Measurements from ENCODE around the gene ATF6. TPM values are rescaled to one million over a fixed set of nuclear protein-coding genes. Genes with fewer than 3 reads are reported as not detected.
A peak's percentile ranks its signal among the peaks of the same experiment; 100 is the strongest.

The ATF6 gene
- total and polyA plus RNA-seq, 8 donors, result 2.2 to 29.5 (median 16.9) TPM

DNA sequence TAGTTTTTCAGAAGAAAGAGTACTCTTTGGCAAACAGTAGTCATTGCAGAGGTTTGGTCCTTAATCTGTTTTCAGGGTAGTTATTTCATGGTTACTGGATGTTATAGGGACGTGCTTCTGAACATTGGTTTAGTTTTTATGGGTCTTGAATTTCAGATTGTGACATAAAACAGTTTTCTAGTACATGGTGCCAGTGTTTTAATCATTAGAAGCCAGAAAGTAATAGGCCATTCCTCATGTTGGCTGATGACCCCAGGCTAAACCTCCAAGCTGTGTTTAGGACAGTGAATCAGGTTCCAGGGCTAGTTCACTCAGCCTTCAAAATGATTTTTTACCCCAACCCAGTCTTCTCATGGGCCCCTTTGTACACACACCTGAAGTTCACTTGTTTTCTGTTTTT lies 184.3 kb downstream of the ATF6 start:
- no peak overlapping the region for H3K4me3 ChIP-seq
- no peak for ATAC-seq
- intact Hi-C loops (cut with DNase I), result no loop called here
- H3K27ac ChIP-seq, result no peak overlapping the region
- no peaks in the 10 kb centered on the region for H3K36me3 ChIP-seq
- no peaks in the 10 kb centered on the region for H3K27me3 ChIP-seq
- no peak for DNase-seq
- WGBS, 2 donors, result 89 to 92% methylated on average over 1 of the region's 1 CpG
- FAIRE-seq, result no peak
- no peaks in the 10 kb centered on the region for H3K4me1 ChIP-seq
- TF ChIP-seq CTCF (IDR thresholded peaks at IDR 0.05), result no peak
- no peaks in the 10 kb centered on the region for H3K9me3 ChIP-seq

DNA sequence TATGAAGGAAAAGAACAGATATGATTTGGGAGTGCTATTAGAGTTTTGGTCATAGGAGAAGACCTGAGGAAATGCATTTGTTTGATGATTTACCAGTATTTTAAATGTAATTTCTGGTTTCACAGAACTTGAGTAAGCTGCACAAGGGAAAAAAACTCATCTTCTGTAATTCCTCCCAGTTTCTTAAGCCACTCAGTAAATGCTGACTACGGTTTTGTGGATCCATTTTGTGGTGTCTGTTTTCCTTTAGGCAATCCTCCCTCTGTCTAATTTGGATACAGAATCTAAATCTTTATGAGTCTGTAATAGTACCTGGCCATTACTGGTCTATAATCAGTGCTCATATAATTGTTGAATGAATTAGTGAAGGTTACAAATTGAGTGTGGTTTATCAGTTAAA lies 185.5 kb downstream of the ATF6 start:
- no peaks in the 10 kb centered on the region for H3K4me1 ChIP-seq
- WGBS, 2 donors, result 92 to 100% methylated on average over 1 of the region's 1 CpG
- H3K36me3 ChIP-seq, result no peaks in the 10 kb centered on the region
- intact Hi-C loops (cut with DNase I), result no loop called here
- H3K4me3 ChIP-seq, result no peak overlapping the region
- ATAC-seq (no peak), DNase-seq (no peak), FAIRE-seq (no peak)
- H3K27me3 ChIP-seq, result no peaks in the 10 kb centered on the region
- TF ChIP-seq CTCF (IDR thresholded peaks at IDR 0.05), result no peak
- no peaks in the 10 kb centered on the region for H3K9me3 ChIP-seq
- no peak overlapping the region for H3K27ac ChIP-seq

- ATAC-seq (peak in 1 of 4 donors; percentile 30), DNase-seq (no peak), FAIRE-seq (no peak)
- Histone ChIP-seq H3K4me1 (no peaks in the 10 kb centered on the region), H3K4me3 (no peak overlapping the region), H3K27me3 (no peaks in the 10 kb centered on the region), H3K27ac (no peak overlapping the region), H3K9me3 (no peaks in the 10 kb centered on the region), H3K36me3 (no peaks in the 10 kb centered on the region)
- no peak for TF ChIP-seq CTCF (IDR thresholded peaks at IDR 0.05)
- intact Hi-C loops (cut with DNase I), result no loop called here
- 94 to 99% methylated on average over 3 of the region's 3 CpGs for WGBS, 2 donors
These were observed 186.6 kb downstream of the ATF6 start for GRCh38 chr1:161952607-161953172.

DNA sequence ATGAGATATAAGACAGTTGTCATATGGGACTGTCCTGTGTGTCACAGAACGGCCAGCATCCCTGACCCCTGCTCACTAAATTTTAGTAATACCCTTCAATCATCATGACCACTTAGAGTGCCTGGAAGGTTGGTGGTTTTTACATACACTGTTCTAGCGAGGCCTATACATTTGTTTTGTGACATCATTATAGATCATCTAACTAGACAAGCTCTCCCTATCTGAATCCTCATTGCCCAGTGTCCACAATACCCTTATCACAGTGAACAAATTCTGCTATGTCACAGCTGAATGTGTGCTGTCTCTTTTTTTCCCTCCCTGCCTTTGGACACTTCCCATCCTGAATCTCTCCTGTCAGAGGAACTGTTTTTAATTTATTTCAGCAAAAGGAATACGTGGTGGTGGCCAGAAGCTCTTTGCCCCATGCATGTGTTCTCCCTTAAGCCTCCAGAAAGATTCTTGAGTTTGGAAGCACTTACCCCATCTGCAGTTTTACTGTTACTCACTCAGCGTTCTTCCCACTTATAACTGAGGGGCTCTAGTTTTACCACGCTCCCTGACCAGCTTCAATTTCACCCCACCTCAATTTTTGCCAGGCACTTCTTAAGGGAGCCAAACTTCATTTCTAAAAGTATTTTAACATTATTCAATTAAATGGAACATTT lies 187.3 kb downstream of the ATF6 start:
- Histone ChIP-seq H3K4me1 (no peaks in the 10 kb centered on the region), H3K27me3 (no peaks in the 10 kb centered on the region), H3K27ac (no peak overlapping the region), H3K9me3 (no peaks in the 10 kb centered on the region), H3K36me3 (peaks cover 0 to 1% (median 0%) of the 10 kb centered on the region in 3 donors), H3K4me3 (no peak overlapping the region)
- WGBS, 2 donors, result 89 to 92% methylated on average over 5 of the region's 5 CpGs
- TF ChIP-seq CTCF (IDR thresholded peaks at IDR 0.05), result no peak
- intact Hi-C loops (cut with DNase I), result no loop called here
- DNase-seq (no peak), FAIRE-seq (no peak), ATAC-seq (no peak)

- ATAC-seq (peak in 2 of 4 donors; percentile 40 to 56), DNase-seq (no peak), FAIRE-seq (no peak)
- H3K4me1 ChIP-seq, result no peaks in the 10 kb centered on the region
- no peaks in the 10 kb centered on the region for H3K27me3 ChIP-seq
- intact Hi-C loops (cut with DNase I), result no loop called here
- 51 to 57% methylated on average over 2 of the region's 2 CpGs for WGBS, 2 donors
- H3K27ac ChIP-seq, result no peak overlapping the region
- H3K9me3 ChIP-seq, result no peaks in the 10 kb centered on the region
- no peak for TF ChIP-seq CTCF (IDR thresholded peaks at IDR 0.05)
- peaks cover 0 to 8% (median 0%) of the 10 kb centered on the region in 3 donors for H3K36me3 ChIP-seq
- no peak overlapping the region for H3K4me3 ChIP-seq
These were observed 187.9 kb downstream of the ATF6 start for GRCh38 chr1:161954050-161954449.
